ENCODE measurements around the gene CTNNB1.
A peak's percentile ranks its signal among the peaks of the same experiment; 100 is the strongest.

The CTNNB1 gene

GRCh38 chr3:41198950-41199865 lies at the start of gene CTNNB1:
Gene CTNNB1 (plus strand): TSS chr3:41199505. CDS start chr3:41224069, 24,564 bp downstream.
- peak; percentile 83 for DNase-seq (ENCODE audit: low spot score)

GRCh38 chr3:41155834-41156233 lies 43.5 kb upstream of the CTNNB1 start:
- DNase-seq (ENCODE audit: low spot score) = no peak

GRCh38 chr3:41158947-41159346 lies 40.4 kb upstream of the CTNNB1 start:
- no peak for DNase-seq (ENCODE audit: low spot score)

GRCh38 chr3:41159588-41160189 lies 39.6 kb upstream of the CTNNB1 start:
- DNase-seq (ENCODE audit: low spot score) = no peak

- DNase-seq (ENCODE audit: low spot score) = no peak
Observed at GRCh38 chr3:41162541-41162940, 36.8 kb upstream of the CTNNB1 start.

GRCh38 chr3:41163006-41163405 lies 36.3 kb upstream of the CTNNB1 start:
- no peak for DNase-seq (ENCODE audit: low spot score)

- DNase-seq (ENCODE audit: low spot score) = no peak
Observed at GRCh38 chr3:41163421-41163820, 35.9 kb upstream of the CTNNB1 start.

GRCh38 chr3:41164777-41165176 lies 34.5 kb upstream of the CTNNB1 start:
- no peak for DNase-seq (ENCODE audit: low spot score)

- no peak for DNase-seq (ENCODE audit: low spot score)
Observed at GRCh38 chr3:41167722-41168497, 31.4 kb upstream of the CTNNB1 start.

- no peak for DNase-seq (ENCODE audit: low spot score)
Observed at GRCh38 chr3:41169023-41169422, 30.3 kb upstream of the CTNNB1 start.

GRCh38 chr3:41173926-41174885 lies 25.1 kb upstream of the CTNNB1 start:
- DNase-seq (ENCODE audit: low spot score) = no peak

- no peak for DNase-seq (ENCODE audit: low spot score)
Observed at GRCh38 chr3:41175365-41175764, 23.9 kb upstream of the CTNNB1 start.

GRCh38 chr3:41176596-41176995 lies 22.7 kb upstream of the CTNNB1 start:
- no peak for DNase-seq (ENCODE audit: low spot score)

- DNase-seq (ENCODE audit: low spot score) = no peak
Observed at GRCh38 chr3:41178576-41178975, 20.7 kb upstream of the CTNNB1 start.

- no peak for DNase-seq (ENCODE audit: low spot score)
Observed at GRCh38 chr3:41180396-41180795, 18.9 kb upstream of the CTNNB1 start.

- DNase-seq (ENCODE audit: low spot score) = no peak
Observed at GRCh38 chr3:41182504-41183059, 16.7 kb upstream of the CTNNB1 start.

- DNase-seq (ENCODE audit: low spot score) = no peak
Observed at GRCh38 chr3:41184394-41184793, 14.9 kb upstream of the CTNNB1 start.

- no peak for DNase-seq (ENCODE audit: low spot score)
Observed at GRCh38 chr3:41186297-41186696, 13.0 kb upstream of the CTNNB1 start.

- no peak for DNase-seq (ENCODE audit: low spot score)
Observed at GRCh38 chr3:41188306-41188705, 11.0 kb upstream of the CTNNB1 start.

- no peak for DNase-seq (ENCODE audit: low spot score)
Observed at GRCh38 chr3:41190509-41191284, 8.6 kb upstream of the CTNNB1 start.
